ENCODE data around the gene GRIA1. TPM values are rescaled to one million over a fixed set of nuclear protein-coding genes. Genes with fewer than 3 reads are reported as not detected.
A peak's percentile ranks its signal among the peaks of the same experiment; 100 is the strongest.

GRIA1 gene
- total RNA-seq, 6 experiments from 2014 or later = 0.10 to 0.57 (median 0.21) TPM

DNA sequence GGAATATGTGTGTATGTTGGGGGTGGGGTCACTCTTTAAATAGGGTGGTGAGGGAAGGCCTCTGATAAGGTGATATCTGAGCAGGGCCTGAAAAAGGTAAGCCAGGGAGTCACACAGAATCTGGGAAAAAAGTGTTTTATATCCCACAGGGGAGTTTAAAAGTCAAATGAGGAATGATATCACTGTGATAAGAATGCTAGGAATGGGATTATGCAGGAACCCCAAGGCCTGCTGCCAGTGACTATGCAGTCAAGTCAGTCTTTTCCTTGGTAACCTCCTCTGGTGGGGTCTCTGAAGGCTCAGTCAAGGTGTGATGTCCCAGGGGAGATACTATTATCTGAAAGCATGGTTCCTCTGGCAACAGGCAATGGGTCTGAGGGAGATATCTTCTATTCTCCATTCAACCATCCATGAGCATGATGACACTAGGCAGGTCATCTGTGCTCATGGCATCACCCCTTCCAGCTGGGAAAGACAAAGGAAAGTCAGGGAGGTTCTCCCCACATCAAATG lies 53.5 kb downstream of the GRIA1 start:
- DNase-seq = peak; percentile 13
- TF ChIP-seq, protein P1, sequence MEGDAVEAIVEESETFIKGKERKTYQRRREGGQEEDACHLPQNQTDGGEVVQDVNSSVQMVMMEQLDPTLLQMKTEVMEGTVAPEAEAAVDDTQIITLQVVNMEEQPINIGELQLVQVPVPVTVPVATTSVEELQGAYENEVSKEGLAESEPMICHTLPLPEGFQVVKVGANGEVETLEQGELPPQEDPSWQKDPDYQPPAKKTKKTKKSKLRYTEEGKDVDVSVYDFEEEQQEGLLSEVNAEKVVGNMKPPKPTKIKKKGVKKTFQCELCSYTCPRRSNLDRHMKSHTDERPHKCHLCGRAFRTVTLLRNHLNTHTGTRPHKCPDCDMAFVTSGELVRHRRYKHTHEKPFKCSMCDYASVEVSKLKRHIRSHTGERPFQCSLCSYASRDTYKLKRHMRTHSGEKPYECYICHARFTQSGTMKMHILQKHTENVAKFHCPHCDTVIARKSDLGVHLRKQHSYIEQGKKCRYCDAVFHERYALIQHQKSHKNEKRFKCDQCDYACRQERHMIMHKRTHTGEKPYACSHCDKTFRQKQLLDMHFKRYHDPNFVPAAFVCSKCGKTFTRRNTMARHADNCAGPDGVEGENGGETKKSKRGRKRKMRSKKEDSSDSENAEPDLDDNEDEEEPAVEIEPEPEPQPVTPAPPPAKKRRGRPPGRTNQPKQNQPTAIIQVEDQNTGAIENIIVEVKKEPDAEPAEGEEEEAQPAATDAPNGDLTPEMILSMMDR (IDR thresholded peaks at IDR 0.05) = no peak
- Mint-ChIP-seq H3K27me3 (ENCODE audit: insufficient read depth) (0 out of 2 replicates have a peak, but pooled peaks cover 1% of the 10 kb centered on the region), H3K9me3 (no peaks in the 10 kb centered on the region), H3K4me1 (ENCODE audit: low read depth) (peaks cover 39% of the 10 kb centered on the region), H3K27ac (0 out of 2 replicates have a peak overlapping the region, but pooled peaks have one; percentile 28), H3K36me3 (ENCODE audit: low read depth) (no peaks in the 10 kb centered on the region), H3K4me3 (no peak overlapping the region)

DNA sequence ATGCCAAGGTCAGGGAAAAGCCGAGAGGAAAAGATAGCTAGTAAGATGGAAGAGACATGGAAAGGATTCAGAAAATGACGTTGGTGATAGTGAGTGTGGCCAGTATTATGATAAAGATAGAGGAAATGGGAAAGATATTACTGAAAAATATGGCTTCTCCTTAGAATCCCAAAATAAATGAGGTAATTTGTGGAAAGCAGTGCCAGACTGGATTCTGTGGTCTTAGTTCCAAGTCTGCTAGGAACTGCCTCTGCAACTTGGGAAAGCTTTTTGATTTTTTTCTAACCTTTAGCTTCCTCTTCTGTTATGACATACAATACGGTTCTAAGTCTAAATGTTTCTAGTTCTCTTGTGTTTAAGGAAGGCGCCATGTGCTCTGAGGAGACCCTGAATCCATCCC lies 54.2 kb downstream of the GRIA1 start:
- DNase-seq = no peak
- TF ChIP-seq, protein P1 (IDR thresholded peaks at IDR 0.05) = no peak
- Mint-ChIP-seq H3K4me3 (no peak overlapping the region), H3K27me3 (ENCODE audit: insufficient read depth) (0 out of 2 replicates have a peak, but pooled peaks cover 1% of the 10 kb centered on the region), H3K27ac (no peak overlapping the region), H3K4me1 (ENCODE audit: low read depth) (peaks cover 40% of the 10 kb centered on the region), H3K36me3 (ENCODE audit: low read depth) (no peaks in the 10 kb centered on the region), H3K9me3 (no peaks in the 10 kb centered on the region)

DNA sequence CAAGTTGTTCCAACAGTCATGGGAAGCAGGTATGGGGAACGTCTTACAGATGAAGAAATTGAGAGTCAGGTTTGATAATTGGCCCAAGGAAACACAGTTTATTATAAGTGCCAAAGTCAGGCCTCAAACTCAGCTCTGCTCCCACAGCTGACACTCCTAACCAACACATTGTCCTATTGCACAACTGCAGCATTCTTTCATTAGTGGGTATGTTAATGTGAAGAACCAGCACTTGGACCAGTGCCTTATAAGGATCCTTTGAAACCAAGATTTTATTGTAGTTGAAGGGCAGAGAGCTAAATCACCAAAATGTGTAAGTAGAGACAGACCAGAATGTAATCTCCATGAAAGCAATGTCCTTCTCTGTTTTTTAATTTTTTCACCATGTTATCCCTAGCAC lies 56.1 kb downstream of the GRIA1 start:
- H3K27ac Mint-ChIP-seq = no peak overlapping the region
- H3K4me1 Mint-ChIP-seq (ENCODE audit: low read depth) = peaks cover 59% of the 10 kb centered on the region
- no peak overlapping the region for H3K4me3 Mint-ChIP-seq
- no peaks in the 10 kb centered on the region for H3K27me3 Mint-ChIP-seq (ENCODE audit: insufficient read depth)
- peak; percentile 23 for DNase-seq
- no peaks in the 10 kb centered on the region for H3K36me3 Mint-ChIP-seq (ENCODE audit: low read depth)
- TF ChIP-seq, protein P1 (IDR thresholded peaks at IDR 0.05) = no peak
- H3K9me3 Mint-ChIP-seq = no peaks in the 10 kb centered on the region

DNA sequence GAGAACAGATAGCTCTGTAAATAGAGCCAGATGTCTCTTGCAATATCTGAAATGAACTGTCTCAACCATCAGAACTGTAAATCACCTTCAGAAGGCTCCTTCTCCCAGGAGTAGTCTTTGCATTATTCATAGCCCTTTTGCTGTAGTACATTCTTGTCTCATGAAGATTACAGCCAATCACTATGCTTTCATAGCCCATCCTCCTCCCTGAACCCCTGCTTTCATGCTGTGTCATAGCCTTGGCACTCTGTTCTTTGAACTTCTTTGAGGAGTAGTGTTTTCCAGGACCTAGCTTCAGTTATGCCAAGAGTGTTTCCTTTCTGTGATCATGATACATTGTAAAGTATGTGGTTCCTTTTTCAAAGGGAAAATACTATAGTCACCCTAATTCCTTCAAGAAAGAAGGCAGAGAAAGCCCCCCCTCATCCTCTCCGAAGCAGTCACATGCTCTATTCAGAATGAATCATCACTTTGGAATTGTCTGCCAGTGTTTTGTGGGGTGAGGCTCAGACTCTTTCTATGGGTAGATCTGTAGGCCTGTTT lies 61.1 kb downstream of the GRIA1 start:
- Mint-ChIP-seq H3K9me3 (no peaks in the 10 kb centered on the region), H3K27ac (peak overlapping the region; percentile 90), H3K36me3 (ENCODE audit: low read depth) (no peaks in the 10 kb centered on the region), H3K4me3 (peak overlapping the region; percentile 66), H3K4me1 (ENCODE audit: low read depth) (peaks cover 69% of the 10 kb centered on the region), H3K27me3 (ENCODE audit: insufficient read depth) (no peaks in the 10 kb centered on the region; the same call in 1 of the 2 replicates)
- DNase-seq = peak; percentile 96
- TF ChIP-seq, protein P1 (IDR thresholded peaks at IDR 0.05) = no peak

DNA sequence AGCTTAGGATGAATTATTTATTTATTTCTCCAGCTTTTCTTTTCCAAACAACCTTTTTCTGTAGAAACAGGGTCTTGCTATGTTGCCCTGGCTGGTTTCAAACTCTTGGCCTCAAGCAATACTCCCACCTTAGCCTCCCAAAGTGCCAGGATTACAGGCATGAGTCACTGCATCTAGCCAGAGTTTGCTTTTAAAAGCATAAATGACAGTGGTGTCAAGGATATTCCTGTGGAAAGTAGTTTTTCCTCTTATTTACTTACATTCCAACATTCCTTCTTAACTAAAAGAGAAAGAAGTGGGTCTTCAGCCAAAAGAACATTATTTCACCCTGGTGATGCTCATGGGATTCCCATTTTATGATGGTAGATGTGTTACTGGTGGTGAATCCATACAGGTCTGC lies 62.4 kb downstream of the GRIA1 start:
- Mint-ChIP-seq H3K27ac (peak overlapping the region; percentile 90), H3K4me1 (ENCODE audit: low read depth) (peaks cover 63% of the 10 kb centered on the region), H3K36me3 (ENCODE audit: low read depth) (no peaks in the 10 kb centered on the region), H3K4me3 (peak overlapping the region; percentile 66), H3K9me3 (no peaks in the 10 kb centered on the region), H3K27me3 (ENCODE audit: insufficient read depth) (no peaks in the 10 kb centered on the region; the same call in 1 of the 2 replicates)
- TF ChIP-seq, protein P1 (IDR thresholded peaks at IDR 0.05) = no peak
- DNase-seq = peak; percentile 23
